Osteoblast (primary cell): ENCODE results near the gene RPL15. TPM values are rescaled to one million over a fixed set of nuclear protein-coding genes. Genes with fewer than 3 reads are reported as not detected.

Experiments
- DNase-seq: peaks from one replicate; pipeline ENCODE4 v3.0.0; 2011; ENCODE audit warnings: low spot score, mixed read lengths; ENCODE audit not compliant: insufficient read length; ENCODE audit errors: missing footprints
- H2AFZ ChIP-seq: 2 replicates; pipeline ENCODE4 v1.6.0; 2011; ENCODE audit warnings: mild to moderate bottlenecking, low read length
- H3K27ac ChIP-seq: 2 replicates; pipeline ENCODE4 v1.5.1; 2011; ENCODE audit warnings: mild to moderate bottlenecking, low read depth, low read length, moderate library complexity
- H3K27me3 ChIP-seq: 2 replicates; pipeline ENCODE4 v1.6.0; 2012; ENCODE audit warnings: mild to moderate bottlenecking, control low read depth, inconsistent platforms, low read length, moderate library complexity; ENCODE audit not compliant: insufficient read depth
- H3K36me3 ChIP-seq: 2 replicates; pipeline ENCODE4 v1.5.1; 2011; ENCODE audit warnings: mild to moderate bottlenecking, low read length, control low read depth, moderate library complexity; ENCODE audit not compliant: insufficient read depth
- H3K4me1 ChIP-seq: 2 replicates; pipeline ENCODE4 v1.5.1; 2011; ENCODE audit warnings: mild to moderate bottlenecking, low read length, control low read depth, moderate library complexity; ENCODE audit not compliant: insufficient read depth
- H3K4me2 ChIP-seq: 2 replicates; pipeline ENCODE4 v1.6.0; 2011; ENCODE audit warnings: mild to moderate bottlenecking, low read length; ENCODE audit not compliant: insufficient read depth
- H3K4me3 ChIP-seq: fragments of 200-600 bp; sonication (generic); 3 replicates; pipeline ENCODE4 v1.5.1; 2012; ENCODE audit warnings: mild to moderate bottlenecking, low read length, inconsistent platforms; ENCODE audit not compliant: insufficient read depth
- H3K79me2 ChIP-seq: 2 replicates; pipeline ENCODE4 v1.6.0; 2012; ENCODE audit warnings: mild to moderate bottlenecking, low read length, control low read depth, inconsistent platforms; ENCODE audit not compliant: insufficient read depth
- H3K9me3 ChIP-seq: 2 replicates; pipeline ENCODE4 v1.5.1; 2011; ENCODE audit warnings: low read depth, low read length, control low read depth
- H4K20me1 ChIP-seq: 2 replicates; pipeline ENCODE4 v1.6.0; 2012; ENCODE audit warnings: mild to moderate bottlenecking, low read length, control low read depth; ENCODE audit not compliant: insufficient read depth
- CTCF ChIP-seq: IDR thresholded peaks from 2 replicates; pipeline ENCODE4 v1.5.1; 2011; ENCODE audit warnings: mild to moderate bottlenecking, low read depth, low read length, moderate library complexity; ENCODE audit errors: extremely low read depth
- total RNA-seq: library from RNA; depleted of rRNA; stranded (reverse); fragments of >200 nt; gene quantifications from 2 replicates; pipeline ENCODE4 v1.2.3, GENCODE V29; 2012

Gene RPL15
- total RNA-seq, 1 donor = 1,871 TPM

DNA sequence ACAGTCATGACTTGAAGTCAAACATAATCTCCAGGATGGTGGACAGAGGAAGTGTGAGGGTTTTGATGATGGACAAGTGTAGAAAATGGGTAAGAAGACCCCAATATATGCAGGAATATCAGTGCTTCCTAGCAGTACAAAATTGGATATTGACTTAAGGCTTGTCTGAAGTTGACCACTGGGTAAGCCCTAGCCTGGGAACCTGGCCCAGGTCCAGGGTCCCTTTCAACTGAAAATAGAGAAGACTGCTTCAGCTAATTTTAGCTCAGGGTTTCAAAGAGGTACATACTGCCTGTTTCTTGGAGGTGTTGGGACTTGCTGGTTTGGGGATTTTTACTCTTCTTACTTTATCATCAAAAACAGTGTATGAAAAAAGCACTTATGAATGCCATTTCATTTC is 32.9 kb downstream of the RPL15 start:
- H3K4me3 ChIP-seq = no peak overlapping the region
- peaks cover 5% of the 10 kb centered on the region for H3K36me3 ChIP-seq
- H3K79me2 ChIP-seq = peaks cover 76% of the 10 kb centered on the region
- peaks cover 67% of the 10 kb centered on the region for H4K20me1 ChIP-seq
- peaks cover 20% of the 10 kb centered on the region for H3K4me1 ChIP-seq
- H3K9me3 ChIP-seq = no peaks in the 10 kb centered on the region
- H3K27ac ChIP-seq = no peak overlapping the region
- H3K27me3 ChIP-seq = no peaks in the 10 kb centered on the region
- TF ChIP-seq CTCF = no peak
- peak; percentile 55 for DNase-seq
- H3K4me2 ChIP-seq = peak overlapping the region; percentile 8
- H2AFZ ChIP-seq = no peak overlapping the region

GRCh38 chr3:23950293-23950692 is 33.4 kb downstream of the RPL15 start:
- DNase-seq = no peak
- H3K4me3 ChIP-seq = no peak overlapping the region
- TF ChIP-seq CTCF = no peak
- peak overlapping the region; percentile 8 for H3K4me2 ChIP-seq
- peaks cover 20% of the 10 kb centered on the region for H3K4me1 ChIP-seq
- peaks cover 72% of the 10 kb centered on the region for H4K20me1 ChIP-seq
- H2AFZ ChIP-seq = no peak overlapping the region
- no peaks in the 10 kb centered on the region for H3K9me3 ChIP-seq
- H3K79me2 ChIP-seq = peaks cover 79% of the 10 kb centered on the region
- no peak overlapping the region for H3K27ac ChIP-seq
- H3K36me3 ChIP-seq = peaks cover 5% of the 10 kb centered on the region
- H3K27me3 ChIP-seq = no peaks in the 10 kb centered on the region

- Histone ChIP-seq H3K4me3 (no peak overlapping the region), H4K20me1 (peaks cover 62% of the 10 kb centered on the region), H2AFZ (no peak overlapping the region), H3K79me2 (peaks cover 81% of the 10 kb centered on the region), H3K27ac (no peak overlapping the region), H3K36me3 (peaks cover 5% of the 10 kb centered on the region), H3K4me2 (no peak overlapping the region), H3K9me3 (no peaks in the 10 kb centered on the region), H3K27me3 (no peaks in the 10 kb centered on the region), H3K4me1 (peaks cover 6% of the 10 kb centered on the region)
- TF ChIP-seq CTCF = no peak
- peak; percentile 72 for DNase-seq
Measured at GRCh38 chr3:23952646-23953045, 35.7 kb downstream of the RPL15 start.

GRCh38 chr3:23953523-23953922 is 36.6 kb downstream of the RPL15 start:
- Histone ChIP-seq H4K20me1 (peaks cover 60% of the 10 kb centered on the region), H3K9me3 (no peaks in the 10 kb centered on the region), H3K36me3 (peaks cover 5% of the 10 kb centered on the region), H3K4me1 (no peaks in the 10 kb centered on the region), H3K4me2 (no peak overlapping the region), H3K79me2 (peaks cover 77% of the 10 kb centered on the region), H3K27ac (no peak overlapping the region), H3K4me3 (no peak overlapping the region), H3K27me3 (no peaks in the 10 kb centered on the region), H2AFZ (no peak overlapping the region)
- TF ChIP-seq CTCF = no peak
- no peak for DNase-seq
